GM18498 (cell line): ENCODE results near the gene USP4.
"Not testable (repeated sequence)": the region's sequence is repeated elsewhere in the genome, so short reads cannot be mapped to it uniquely, and the experiment has no call there.

ENCODE experiments used
- ATAC-seq: cut with Tn5 transposase; IDR thresholded peaks from one replicate; pipeline ENCODE4 v1.9.1; 2021; ENCODE audit warnings: mild to moderate bottlenecking, moderate library complexity; ENCODE audit not compliant: unreplicated experiment

The USP4 gene

DNA sequence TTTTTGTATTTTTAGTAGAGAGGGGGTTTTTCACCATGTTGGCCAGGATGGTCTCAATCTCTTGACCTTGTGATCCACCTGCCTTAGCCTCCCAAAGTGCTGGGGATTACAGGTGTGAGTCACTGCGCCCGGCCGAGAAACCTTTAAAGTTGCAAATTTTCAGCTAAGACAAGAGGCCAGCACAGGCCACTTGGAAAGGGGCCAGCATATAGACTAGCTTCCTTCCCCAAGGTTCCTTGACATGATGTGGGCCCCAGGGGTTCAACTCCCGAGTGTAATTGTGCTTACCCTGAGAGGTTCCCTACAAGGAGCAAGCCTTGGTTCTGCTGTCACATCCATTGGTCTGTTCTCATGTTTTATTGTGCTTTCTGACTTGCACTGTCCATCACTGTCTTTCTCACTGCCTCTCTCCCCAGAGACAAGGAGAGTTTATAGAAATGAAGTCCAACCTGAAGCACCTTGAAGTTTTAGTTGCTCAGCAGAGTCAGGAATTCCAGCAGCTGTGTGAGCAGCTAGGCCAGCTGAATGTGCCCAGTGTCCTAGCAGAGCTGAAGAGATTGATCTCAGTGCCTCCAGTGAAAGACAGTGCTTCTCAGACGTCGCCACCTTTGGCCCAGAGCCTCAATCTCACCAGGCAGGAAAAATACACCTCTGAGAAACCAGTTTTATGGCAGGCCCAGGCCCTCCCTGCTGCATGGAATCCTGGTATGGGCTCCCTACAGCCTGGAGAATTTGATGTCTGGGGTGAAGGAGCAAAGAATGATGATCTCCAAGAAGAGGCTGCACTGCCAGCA lies 83.9 kb downstream of the USP4 start:
- no peak for ATAC-seq

DNA sequence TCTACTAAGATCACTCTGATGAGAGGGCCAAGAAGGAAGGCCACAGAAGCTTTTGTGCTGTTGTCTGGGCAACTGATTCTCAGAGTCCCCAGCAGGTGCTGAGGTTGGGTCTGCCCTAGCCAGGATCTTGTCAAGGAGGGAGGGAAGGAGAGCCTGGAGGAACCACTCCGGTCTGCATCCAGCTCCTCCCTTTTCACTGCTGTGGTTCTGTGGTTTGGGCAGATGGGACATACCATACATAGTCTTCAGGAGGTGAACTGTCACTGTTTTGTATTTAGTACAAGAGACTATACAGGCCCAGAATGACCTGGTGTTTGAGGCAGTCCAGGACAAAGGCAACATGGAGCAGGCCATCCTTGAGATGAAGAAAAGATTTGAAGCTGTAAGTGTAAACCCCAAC lies 84.7 kb downstream of the USP4 start:
- no peak for ATAC-seq

DNA sequence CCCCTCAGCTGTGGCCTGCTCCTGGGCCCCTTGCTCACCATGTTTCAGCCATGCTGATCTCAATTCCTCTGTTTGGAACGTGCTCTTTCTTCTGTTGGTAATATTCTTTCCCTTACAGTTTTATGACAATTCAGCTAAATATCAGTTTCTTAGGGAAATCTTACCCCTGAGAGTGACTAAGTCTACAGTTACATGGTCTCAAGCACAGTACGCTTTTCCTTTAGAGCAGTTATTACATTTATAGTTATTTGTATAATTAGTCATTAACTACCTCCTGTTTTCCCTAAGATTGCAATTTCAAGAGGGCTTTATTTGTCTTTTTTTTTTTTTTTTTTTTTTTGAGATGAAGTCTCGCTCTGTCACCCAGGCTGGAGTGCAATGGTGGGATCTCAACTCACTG lies 86.3 kb downstream of the USP4 start:
- no peak for ATAC-seq

DNA sequence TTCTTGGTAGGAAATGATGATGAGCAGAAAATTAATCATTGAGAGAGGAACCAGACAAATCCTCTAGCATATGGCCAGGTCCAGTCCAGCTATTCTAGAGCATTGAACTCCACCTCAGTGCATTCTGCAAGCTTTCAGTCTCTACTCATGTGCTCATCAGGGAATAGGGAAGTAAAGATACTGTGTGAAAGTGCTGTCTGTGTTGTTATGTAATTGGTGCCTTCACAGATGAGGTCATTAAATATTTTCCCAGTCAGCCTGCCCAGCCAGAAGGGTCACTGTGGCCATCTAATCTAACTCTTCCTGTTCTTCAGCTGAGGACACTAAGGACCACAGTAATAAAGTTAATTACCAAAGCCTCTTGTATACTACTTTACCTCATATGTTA lies 91.0 kb downstream of the USP4 start:
- no peak for ATAC-seq

DNA sequence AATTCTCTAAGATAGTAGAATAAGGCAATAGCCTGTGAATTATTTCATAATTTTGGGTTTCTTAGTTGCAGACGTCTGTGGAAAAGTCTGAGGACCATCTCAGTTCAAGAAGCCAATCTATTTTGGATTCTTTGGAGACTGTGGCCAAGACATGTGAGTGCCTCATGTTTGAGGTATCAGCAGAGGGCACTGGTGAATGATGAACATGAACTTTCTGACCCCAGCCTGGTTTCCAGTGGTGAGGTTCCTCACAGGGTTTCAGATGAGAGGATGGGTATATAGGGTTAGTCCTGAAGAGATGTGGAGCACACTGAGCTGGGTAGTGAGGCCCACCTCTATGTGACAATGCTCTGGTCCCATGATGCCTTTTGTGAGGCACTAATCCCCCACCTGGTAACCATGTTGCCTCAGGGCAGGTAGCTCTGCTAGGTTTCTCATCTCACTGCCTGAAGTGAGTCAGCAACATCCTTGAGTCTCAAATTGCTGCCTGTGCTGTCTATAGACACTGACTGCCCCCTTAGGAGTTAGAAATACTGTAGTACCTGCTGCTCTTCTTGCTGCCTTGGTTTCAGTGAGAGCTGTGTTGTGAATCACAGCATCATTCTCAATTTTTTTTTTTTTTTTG lies 95.2 kb downstream of the USP4 start:
- no peak for ATAC-seq

DNA sequence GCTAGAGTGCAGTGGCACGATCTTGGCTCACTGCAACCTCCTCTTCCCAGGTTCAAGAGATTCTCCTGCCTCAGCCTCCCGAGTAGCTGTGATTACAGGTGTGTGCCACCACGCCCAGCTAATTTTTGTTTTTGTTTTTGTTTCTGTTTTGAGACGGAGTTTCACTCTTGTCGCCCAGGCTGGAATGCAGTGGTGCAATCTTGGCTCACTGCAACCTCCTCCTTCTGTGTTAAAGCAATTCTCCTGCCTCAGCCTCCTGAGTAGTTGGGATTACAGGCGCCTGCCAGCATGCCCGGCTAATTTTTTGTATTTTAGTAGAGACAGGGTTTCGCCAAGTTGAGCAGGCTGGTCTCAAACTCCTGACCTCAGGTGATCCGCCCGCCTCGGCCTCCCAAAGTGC lies 99.8 kb downstream of the USP4 start:
- not testable (repeated sequence) for ATAC-seq

DNA sequence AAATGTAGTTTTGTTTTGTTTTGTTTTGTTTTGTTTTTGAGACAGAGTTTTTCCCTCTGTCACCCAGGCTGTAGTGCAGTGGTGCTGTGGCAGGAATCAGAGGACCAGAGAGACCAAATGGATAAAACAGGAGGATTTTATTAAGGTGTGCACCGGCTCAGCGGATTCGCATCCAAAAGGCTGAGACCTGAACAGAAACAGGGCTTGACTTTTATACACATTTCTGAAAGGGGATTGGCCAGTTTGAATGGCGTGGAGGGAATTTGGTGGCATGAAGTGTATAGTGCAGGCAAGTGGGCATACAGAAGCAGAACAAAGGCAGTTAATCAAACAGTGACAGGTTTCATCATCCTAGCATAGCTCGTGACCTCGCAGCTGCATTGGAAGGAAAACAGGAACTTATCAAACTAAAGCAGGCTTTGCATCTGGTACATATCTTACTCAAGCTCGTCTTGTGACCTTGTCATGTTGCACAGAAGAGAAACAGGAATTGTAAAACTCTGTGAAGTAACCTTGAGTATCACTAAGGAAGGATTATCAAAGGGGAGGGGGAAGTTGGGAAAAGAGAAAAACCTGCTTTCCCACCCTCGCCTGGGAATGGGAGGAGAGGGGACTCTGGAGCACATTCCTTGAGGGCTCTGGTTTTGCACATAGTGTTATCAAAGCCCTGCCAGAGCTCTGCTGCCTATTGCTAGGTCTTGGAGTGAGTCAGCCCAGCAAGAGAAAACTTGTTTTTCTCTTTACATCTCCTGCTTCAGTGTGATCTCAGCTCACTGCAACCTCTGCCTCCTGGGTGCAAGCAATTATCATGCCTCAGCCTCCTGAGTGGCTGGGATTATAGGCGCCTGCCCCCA lies 101.4 kb downstream of the USP4 start:
- no peak for ATAC-seq

DNA sequence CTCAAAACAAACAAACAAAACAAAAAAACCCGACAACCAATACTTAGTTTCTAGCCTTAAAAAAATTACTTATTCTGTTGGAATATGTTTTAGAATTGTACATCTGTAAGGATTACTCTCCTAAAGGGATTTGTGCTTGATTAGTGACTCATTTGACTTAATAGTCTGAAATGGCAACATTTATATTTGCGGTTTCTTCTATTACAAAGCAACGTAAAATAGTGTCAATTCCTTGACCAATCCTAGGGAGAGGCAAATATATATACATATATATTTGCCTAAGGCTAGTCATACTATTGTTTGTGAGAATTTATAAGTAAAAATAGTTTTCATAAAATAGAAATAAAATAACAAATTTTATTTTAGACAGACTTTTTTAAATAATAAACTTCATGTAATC lies 102.5 kb downstream of the USP4 start:
- no peak for ATAC-seq

DNA sequence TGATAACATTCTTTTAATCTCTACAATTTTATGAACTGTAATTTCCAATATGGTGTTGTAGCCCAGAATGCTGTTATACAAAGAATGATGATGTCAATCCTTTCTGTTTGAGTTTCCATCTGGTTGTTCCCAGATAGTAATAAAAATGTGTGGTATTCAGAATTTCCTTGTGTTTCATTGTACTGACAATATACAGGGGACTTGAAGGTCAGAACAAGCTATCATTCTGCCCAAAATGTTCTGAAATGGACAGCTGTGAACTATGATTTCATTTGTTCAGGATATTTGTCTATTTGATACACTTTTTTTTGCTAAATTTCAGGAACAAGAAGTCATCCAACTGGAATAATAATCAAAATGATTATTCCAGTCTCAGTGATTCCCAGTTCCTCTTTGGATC lies 103.6 kb downstream of the USP4 start:
- ATAC-seq: no peak

DNA sequence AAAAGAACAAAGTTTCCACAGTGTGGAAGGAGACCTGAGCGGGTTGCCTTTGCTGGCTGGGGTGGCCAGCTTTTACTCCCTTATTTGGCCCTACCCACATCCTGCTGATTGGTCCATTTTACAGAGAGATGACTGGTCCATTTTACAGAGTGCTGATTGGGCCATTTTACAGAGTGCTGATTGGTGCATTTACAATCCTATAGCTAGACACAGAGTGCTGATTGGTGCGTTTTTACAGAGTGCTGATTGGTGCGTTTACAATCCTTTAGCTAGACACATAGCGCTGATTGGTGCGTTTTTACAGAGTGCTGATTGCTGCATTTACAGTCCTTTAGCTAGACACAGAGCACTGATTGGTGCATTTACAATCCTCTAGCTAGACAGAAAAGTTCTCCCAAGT lies 111.0 kb downstream of the USP4 start:
- ATAC-seq: not testable (repeated sequence)
